NOMO-1 treated with dmso at 0.1 percent for 144 hours (cell line): ENCODE data around the gene ZNF804B.
"Not testable (repeated sequence)": the region's sequence is repeated elsewhere in the genome, so short reads cannot be mapped to it uniquely, and the experiment has no call there.

Source experiments
- DNase-seq: peaks from one replicate; lab custom pipeline; 2025; ENCODE audit not compliant: unreplicated experiment; lab: John Stamatoyannopoulos, UW

The ZNF804B gene

GRCh38 chr7:89073776-89074175 is 314.3 kb downstream of the ZNF804B start:
- DNase-seq = no peak

- no peak for DNase-seq
Observed at GRCh38 chr7:89077992-89078391, 318.5 kb downstream of the ZNF804B start.

GRCh38 chr7:89085580-89085979 is 326.1 kb downstream of the ZNF804B start:
- no peak for DNase-seq

- no peak for DNase-seq
Observed at GRCh38 chr7:89091550-89091949, 332.1 kb downstream of the ZNF804B start.

GRCh38 chr7:89094269-89094668 is 334.8 kb downstream of the ZNF804B start:
- no peak for DNase-seq

GRCh38 chr7:89103564-89103963 is 344.1 kb downstream of the ZNF804B start:
- DNase-seq = no peak

- no peak for DNase-seq
Observed at GRCh38 chr7:89104748-89105685, 345.5 kb downstream of the ZNF804B start.

GRCh38 chr7:89123871-89124270 is 364.4 kb downstream of the ZNF804B start:
- DNase-seq = no peak

- no peak for DNase-seq
Observed at GRCh38 chr7:89129600-89130375, 370.3 kb downstream of the ZNF804B start.

- no peak for DNase-seq
Observed at GRCh38 chr7:89133357-89133756, 373.9 kb downstream of the ZNF804B start.

- DNase-seq = no peak
Observed at GRCh38 chr7:89133819-89134218, 374.3 kb downstream of the ZNF804B start.

GRCh38 chr7:89145801-89146200 is 386.3 kb downstream of the ZNF804B start:
- no peak for DNase-seq

GRCh38 chr7:89160107-89160506 is 400.6 kb downstream of the ZNF804B start:
- no peak for DNase-seq

- DNase-seq = no peak
Observed at GRCh38 chr7:89165421-89165820, 405.9 kb downstream of the ZNF804B start.

GRCh38 chr7:89170628-89171027 is 411.1 kb downstream of the ZNF804B start:
- no peak for DNase-seq

- no peak for DNase-seq
Observed at GRCh38 chr7:89182116-89182515, 422.6 kb downstream of the ZNF804B start.

GRCh38 chr7:89183712-89184111 is 424.2 kb downstream of the ZNF804B start:
- DNase-seq = no peak

GRCh38 chr7:89200758-89201157 is 441.3 kb downstream of the ZNF804B start:
- DNase-seq = no peak

GRCh38 chr7:89223900-89224395 is 464.4 kb downstream of the ZNF804B start:
- no peak for DNase-seq

GRCh38 chr7:89228688-89229171 is 469.2 kb downstream of the ZNF804B start:
- not testable (repeated sequence) for DNase-seq

- no peak for DNase-seq
Observed at GRCh38 chr7:89238156-89238555, 478.7 kb downstream of the ZNF804B start.

- DNase-seq = no peak
Observed at GRCh38 chr7:89246196-89246595, 486.7 kb downstream of the ZNF804B start.
